Adrenal gland (tissue), 12 donors: ENCODE data around the gene ZNF529. TPM values are rescaled to one million over a fixed set of nuclear protein-coding genes. Genes with fewer than 3 reads are reported as not detected.

Experiments
- DNase-seq, 7 donors: peaks; one replicate each; pipeline ENCODE4 v3.0.0-alpha.2; 2019 to 2020
- H3K27ac ChIP-seq, 5 donors: fragments of 200-600 bp; sonication (generic) in 4 of 5; 1 replicate in 3 of 5; 2 replicates in 2 of 5; pipeline versions ENCODE4 v1.5.1 to v1.8.0; 2016 to 2020; ENCODE audit warnings: mild to moderate bottlenecking in 1 of 5
- H3K27me3 ChIP-seq: fragments of 200-600 bp; 2 replicates; pipeline ENCODE4 v1.8.0; 2021
- H3K36me3 ChIP-seq, 2 donors: fragments of 200-600 bp; replicated peaks in 1 of 2; 1 replicate in 1 of 2; 2 replicates in 1 of 2; pipeline versions ENCODE4 v1.5.1 to v1.8.0; 2018 to 2022
- H3K4me1 ChIP-seq, 2 donors: fragments of 200-600 bp; replicated peaks in 1 of 2; 1 replicate in 1 of 2; 2 replicates in 1 of 2; pipeline versions ENCODE4 v1.5.1 to v1.8.0; 2018 to 2021
- H3K4me3 ChIP-seq, 4 donors: fragments of 200-600 bp; sonication (generic) in 3 of 4; one replicate each; pipeline ENCODE4 v1.5.1; 2016 to 2018
- H3K9me3 ChIP-seq, 3 donors: fragments of 200-600 bp; sonication (generic) in 1 of 3; replicated peaks in 1 of 3; 1 replicate in 2 of 3; 2 replicates in 1 of 3; pipeline versions ENCODE4 v1.5.1 to v1.8.0; 2016 to 2021
- POLR2A ChIP-seq, 2 donors: fragments of 450-650 bp; IDR thresholded peaks; one replicate each; pipeline ENCODE4 v1.6.1; 2017; ENCODE audit warnings: antibody characterized with exemption in 2 of 2, mild to moderate bottlenecking in 2 of 2, moderate library complexity in 1 of 2
- WGBS, 4 donors: extraction: QIAGEN DNeasy Blood & Tissue Kit in 2 of 4; methylation state at CpG; one replicate each; pipeline versions ENCODE4 v1.1.5 to v1.1.7; 2013 to 2017; 5-methylcytosine and 5-hydroxymethylcytosine counted together
- intact Hi-C, 2 donors: fragments of 100-400 bp; cut with DNase I; formaldehyde crosslinking; loops; one replicate each; pipeline versions ENCODE4 v1.14.1 to v1.15.0; 2022 to 2023
- polyA plus RNA-seq, 3 donors: library from polyadenylated mRNA; stranded (reverse); fragments of 200-250 nt in 2 of 3; fragments of 350-450 nt in 1 of 3; fragmentation: Illumina TruSeq in 1 of 3; extraction: RNeasy Lipid Tissue Mini Kit (QIAGEN cat#74804) in 1 of 3; gene quantifications; one replicate each; pipeline ENCODE4 v1.2.3, GENCODE V29; 2013 to 2014
- total RNA-seq, 9 donors: library from RNA; depleted of rRNA in 4 of 9; stranded (reverse); fragments of >200 nt in 4 of 9; fragments of 120-200 nt in 1 of 9; fragmentation: NEBNext Ultra II Directional in 1 of 9; extraction: Animal tissue kit (Norgen Biotek cat#: 25700) in 1 of 9; gene quantifications; one replicate each; pipeline versions ENCODE4 v1.1.0 to v1.2.4, GENCODE V29; 2013 to 2023
- TF ChIP-seq, protein P1 (sequence below), 6 experiments: fragments of 450-650 bp in 4 of 6; fragments of 200-600 bp in 2 of 6; sonication (generic) in 1 of 6; IDR thresholded peaks; 1 replicate in 5 of 6; 2 replicates in 1 of 6; pipeline versions ENCODE4 v1.5.1 to v1.8.0; 2016 to 2021; ENCODE audit warnings: antibody characterized with exemption in 6 of 6, mild to moderate bottlenecking in 2 of 6, moderate library complexity in 1 of 6
- donor health status: healthy with polysubstance abuse.
- donor health status: Bipolar disorder and iron deficiency.
- donor health status: DM: yes; HTN: yes; CAD: no.
- donor health status: DM: no; HTN: no; CAD: no.
- donor health status: DM: no; HTN: no; CAD: no.
- donor health status: DM: yes; HTN: yes; CAD: no.

ZNF529 gene
- total and polyA plus RNA-seq, 12 donors, result 6.0 to 21.4 (median 15.5) TPM

DNA sequence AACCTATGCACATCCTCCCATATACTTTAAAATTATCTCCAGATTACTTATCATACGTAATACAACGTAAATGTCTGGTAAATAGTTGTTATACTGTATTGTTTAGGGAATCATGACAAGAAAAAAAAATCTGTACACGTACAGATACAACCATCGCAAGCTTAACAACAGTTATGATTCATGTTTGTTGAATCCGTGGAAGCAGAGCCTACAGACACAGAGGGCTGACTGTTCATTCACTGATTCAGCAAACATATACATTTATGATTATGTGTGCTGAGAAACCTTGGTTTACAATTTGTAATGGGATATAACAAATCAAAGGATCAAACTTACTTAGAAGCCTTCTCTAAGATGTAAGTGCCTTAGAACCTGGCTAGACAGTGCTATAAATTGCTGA is 46.5 kb downstream of the ZNF529 start:
- no peak for DNase-seq
- H3K27me3 ChIP-seq, result no peaks in the 10 kb centered on the region
- no peak overlapping the region for H3K27ac ChIP-seq
- H3K4me1 ChIP-seq, result peaks cover 0 to 19% of the 10 kb centered on the region in 2 donors
- no peak overlapping the region for H3K4me3 ChIP-seq
- H3K36me3 ChIP-seq, result no peaks in the 10 kb centered on the region
- TF ChIP-seq, protein P1, sequence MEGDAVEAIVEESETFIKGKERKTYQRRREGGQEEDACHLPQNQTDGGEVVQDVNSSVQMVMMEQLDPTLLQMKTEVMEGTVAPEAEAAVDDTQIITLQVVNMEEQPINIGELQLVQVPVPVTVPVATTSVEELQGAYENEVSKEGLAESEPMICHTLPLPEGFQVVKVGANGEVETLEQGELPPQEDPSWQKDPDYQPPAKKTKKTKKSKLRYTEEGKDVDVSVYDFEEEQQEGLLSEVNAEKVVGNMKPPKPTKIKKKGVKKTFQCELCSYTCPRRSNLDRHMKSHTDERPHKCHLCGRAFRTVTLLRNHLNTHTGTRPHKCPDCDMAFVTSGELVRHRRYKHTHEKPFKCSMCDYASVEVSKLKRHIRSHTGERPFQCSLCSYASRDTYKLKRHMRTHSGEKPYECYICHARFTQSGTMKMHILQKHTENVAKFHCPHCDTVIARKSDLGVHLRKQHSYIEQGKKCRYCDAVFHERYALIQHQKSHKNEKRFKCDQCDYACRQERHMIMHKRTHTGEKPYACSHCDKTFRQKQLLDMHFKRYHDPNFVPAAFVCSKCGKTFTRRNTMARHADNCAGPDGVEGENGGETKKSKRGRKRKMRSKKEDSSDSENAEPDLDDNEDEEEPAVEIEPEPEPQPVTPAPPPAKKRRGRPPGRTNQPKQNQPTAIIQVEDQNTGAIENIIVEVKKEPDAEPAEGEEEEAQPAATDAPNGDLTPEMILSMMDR (IDR thresholded peaks at IDR 0.05), result no peak
- no peak for TF ChIP-seq POLR2A (IDR thresholded peaks at IDR 0.05)
- intact Hi-C loops, result no loop called here
- H3K9me3 ChIP-seq, result no peaks in the 10 kb centered on the region
- WGBS, 4 donors, result 76 to 92% (median 82%) methylated on average over 5 of the region's 5 CpGs

DNA sequence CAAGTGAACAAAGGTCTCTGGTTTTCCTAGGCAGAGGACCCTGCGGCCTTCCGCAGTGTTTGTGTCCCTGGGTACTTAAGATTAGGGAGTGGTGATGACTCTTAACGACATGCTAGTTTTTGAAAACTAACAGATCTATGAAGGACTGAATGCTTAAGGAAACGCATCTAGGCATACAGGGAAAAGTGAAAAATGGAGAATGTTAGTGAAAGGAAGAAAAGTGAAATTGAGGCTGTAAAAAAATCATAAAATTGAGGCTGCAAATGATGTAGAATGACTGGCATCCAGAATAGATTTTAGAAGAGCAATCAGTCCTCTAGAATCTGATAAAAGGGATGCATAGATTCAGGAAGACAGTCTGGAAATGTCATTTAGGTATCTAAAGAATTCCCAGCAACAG is 48.5 kb downstream of the ZNF529 start:
- whole genome bisulfite sequencing, 4 donors, result 94 to 98% (median 97%) methylated on average over 4 of the region's 4 CpGs
- H3K9me3 ChIP-seq, result peaks cover 0 to 13% (median 0%) of the 10 kb centered on the region in 3 donors

DNA sequence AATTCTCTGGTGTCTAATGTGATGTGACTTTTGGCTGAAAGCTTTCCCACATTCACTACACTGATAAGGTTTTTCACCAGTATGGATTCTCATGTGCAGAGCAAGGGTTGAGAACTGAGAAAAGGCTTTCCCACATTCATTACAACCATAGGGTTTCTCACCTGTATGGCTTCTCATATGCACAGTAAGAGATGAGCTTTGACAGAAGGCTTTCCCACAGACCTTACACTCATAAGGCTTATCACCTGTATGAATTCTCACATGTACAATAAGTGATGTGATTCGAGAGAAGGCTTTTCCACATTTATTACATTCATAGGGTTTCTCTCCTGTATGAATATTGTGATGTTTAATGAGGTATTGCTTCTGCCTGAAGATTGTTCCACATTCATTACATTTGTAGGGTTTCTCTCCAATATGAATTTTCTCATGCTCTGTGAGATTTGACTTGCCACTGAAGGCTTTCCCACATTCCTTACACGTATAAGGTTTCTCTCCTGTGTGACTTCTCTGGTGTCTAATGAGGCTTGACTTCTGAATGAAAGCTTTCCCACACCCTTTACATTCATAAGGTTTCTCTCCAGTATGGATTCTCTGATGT is 59.0 kb downstream of the ZNF529 start:
- no peak for DNase-seq
- TF ChIP-seq, protein P1 (IDR thresholded peaks at IDR 0.05), result no peak
- no peak for TF ChIP-seq POLR2A (IDR thresholded peaks at IDR 0.05)
- Histone ChIP-seq H3K36me3 (peaks cover 6 to 12% of the 10 kb centered on the region in 2 donors), H3K27ac (no peak overlapping the region), H3K27me3 (no peaks in the 10 kb centered on the region), H3K9me3 (peaks cover 11 to 97% (median 42%) of the 10 kb centered on the region in 3 donors), H3K4me3 (peak overlapping the region in 1 of 4 donors; percentile 25), H3K4me1 (no peaks in the 10 kb centered on the region)
- 96 to 100% (median 97%) methylated on average over 2 of the region's 2 CpGs for WGBS, 4 donors
- intact Hi-C loops, result no loop called here

More for the DNA sequence above, 48.5 kb downstream of the ZNF529 start:
- Histone ChIP-seq H3K27ac (no peak overlapping the region), H3K27me3 (no peaks in the 10 kb centered on the region), H3K4me1 (peaks cover 0 to 19% of the 10 kb centered on the region in 2 donors), H3K36me3 (no peaks in the 10 kb centered on the region), H3K4me3 (no peak overlapping the region)
- TF ChIP-seq, protein P1 (IDR thresholded peaks at IDR 0.05), result no peak
- no peak for TF ChIP-seq POLR2A (IDR thresholded peaks at IDR 0.05)
- intact Hi-C loops, result no loop called here
- no peak for DNase-seq

DNA sequence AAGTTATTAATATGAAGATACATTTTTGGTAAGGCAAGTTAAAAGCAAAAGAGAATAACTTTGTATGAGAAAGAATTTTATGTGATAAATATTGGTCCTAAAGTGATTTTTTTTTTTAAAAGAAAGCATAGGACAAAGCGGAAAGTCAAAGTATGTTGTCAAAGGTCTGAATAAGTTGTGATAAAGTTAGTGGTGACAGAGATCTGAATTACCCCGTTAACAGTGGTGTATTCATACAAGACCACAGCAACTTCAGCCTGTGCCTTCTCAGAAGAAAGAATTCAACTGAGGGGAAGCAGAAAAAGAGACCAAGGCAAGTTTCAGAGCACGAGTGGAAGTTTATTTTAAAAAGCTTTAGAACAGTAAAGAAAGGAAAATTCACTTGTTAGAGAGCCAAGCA is 64.8 kb downstream of the ZNF529 start:
- H3K4me3 ChIP-seq, result no peak overlapping the region
- H3K4me1 ChIP-seq, result no peaks in the 10 kb centered on the region
- no peak overlapping the region for H3K27ac ChIP-seq
- no peak for TF ChIP-seq POLR2A (IDR thresholded peaks at IDR 0.05)
- TF ChIP-seq, protein P1 (IDR thresholded peaks at IDR 0.05), result no peak
- DNase-seq, result no peak
- no peaks in the 10 kb centered on the region for H3K36me3 ChIP-seq
- WGBS, 4 donors, result 86 to 96% (median 87%) methylated on average over 3 of the region's 3 CpGs
- intact Hi-C loops, result no loop called here
- no peaks in the 10 kb centered on the region for H3K27me3 ChIP-seq
- H3K9me3 ChIP-seq, result peaks cover 0 to 47% (median 18%) of the 10 kb centered on the region in 3 donors
